NCI-H2081 (cell line): ENCODE measurements around the gene PEX11B.

Experiments
- DNase-seq, 2 experiments: peaks; one replicate each; lab custom pipeline; 2025; lab: John Stamatoyannopoulos, UW

Gene PEX11B

GRCh38 chr1:145908653-145909052 is 9.9 kb downstream of the PEX11B start:
- no peak for DNase-seq

- DNase-seq, result no peak
Observed at GRCh38 chr1:145906954-145907753, 11.4 kb downstream of the PEX11B start.

GRCh38 chr1:145901312-145902021 is 17.1 kb downstream of the PEX11B start:
- no peak for DNase-seq

GRCh38 chr1:145898756-145899155 is 19.8 kb downstream of the PEX11B start:
- no peak for DNase-seq

- no peak for DNase-seq
Observed at GRCh38 chr1:145897969-145898368, 20.5 kb downstream of the PEX11B start.

- DNase-seq, result no peak
Observed at GRCh38 chr1:145895471-145895870, 23.0 kb downstream of the PEX11B start.

- DNase-seq, result no peak
Observed at GRCh38 chr1:145893306-145894055, 25.0 kb downstream of the PEX11B start.

GRCh38 chr1:145892486-145893087 is 25.9 kb downstream of the PEX11B start:
- no peak for DNase-seq

- DNase-seq, result peak; percentile 99
Observed at GRCh38 chr1:145891587-145892485, 26.7 kb downstream of the PEX11B start.

- DNase-seq, result peak; percentile 21 to 83
Observed at GRCh38 chr1:145891143-145891542, 27.4 kb downstream of the PEX11B start.

GRCh38 chr1:145889722-145890121 is 28.8 kb downstream of the PEX11B start:
- DNase-seq, result peak; percentile 18 to 79

GRCh38 chr1:145887631-145888030 is 30.9 kb downstream of the PEX11B start:
- DNase-seq, result no peak

- DNase-seq, result no peak
Observed at GRCh38 chr1:145886816-145887215, 31.7 kb downstream of the PEX11B start.

GRCh38 chr1:145886390-145886789 is 32.1 kb downstream of the PEX11B start:
- no peak for DNase-seq

GRCh38 chr1:145885738-145886287 is 32.7 kb downstream of the PEX11B start, which contains the start of gene ANKRD35:
TSS of gene ANKRD35 (minus strand) at chr1:145885866. CDS start at chr1:145885758, 108 bp downstream.
- DNase-seq, result peak; percentile 84 to 93

- DNase-seq, result no peak
Observed at GRCh38 chr1:145884675-145885074, 33.8 kb downstream of the PEX11B start.

GRCh38 chr1:145879775-145880174 is 38.7 kb downstream of the PEX11B start:
- peak; percentile 99 to 100 for DNase-seq

GRCh38 chr1:145878724-145879123 is 39.8 kb downstream of the PEX11B start:
- DNase-seq, result no peak

GRCh38 chr1:145877923-145878486 is 40.5 kb downstream of the PEX11B start:
- DNase-seq, result no peak

- DNase-seq, result no peak
Observed at GRCh38 chr1:145874646-145875045, 43.9 kb downstream of the PEX11B start.
